ENCODE measurements around the gene PDAP1. TPM values are rescaled to one million over a fixed set of nuclear protein-coding genes. Genes with fewer than 3 reads are reported as not detected.

PDAP1 gene
- total and polyA plus RNA-seq, 2 of the 8 experiments (the other 6 are each of a cell fraction or from before 2014, with no cell fraction given), result 26.6 to 169 TPM

DNA sequence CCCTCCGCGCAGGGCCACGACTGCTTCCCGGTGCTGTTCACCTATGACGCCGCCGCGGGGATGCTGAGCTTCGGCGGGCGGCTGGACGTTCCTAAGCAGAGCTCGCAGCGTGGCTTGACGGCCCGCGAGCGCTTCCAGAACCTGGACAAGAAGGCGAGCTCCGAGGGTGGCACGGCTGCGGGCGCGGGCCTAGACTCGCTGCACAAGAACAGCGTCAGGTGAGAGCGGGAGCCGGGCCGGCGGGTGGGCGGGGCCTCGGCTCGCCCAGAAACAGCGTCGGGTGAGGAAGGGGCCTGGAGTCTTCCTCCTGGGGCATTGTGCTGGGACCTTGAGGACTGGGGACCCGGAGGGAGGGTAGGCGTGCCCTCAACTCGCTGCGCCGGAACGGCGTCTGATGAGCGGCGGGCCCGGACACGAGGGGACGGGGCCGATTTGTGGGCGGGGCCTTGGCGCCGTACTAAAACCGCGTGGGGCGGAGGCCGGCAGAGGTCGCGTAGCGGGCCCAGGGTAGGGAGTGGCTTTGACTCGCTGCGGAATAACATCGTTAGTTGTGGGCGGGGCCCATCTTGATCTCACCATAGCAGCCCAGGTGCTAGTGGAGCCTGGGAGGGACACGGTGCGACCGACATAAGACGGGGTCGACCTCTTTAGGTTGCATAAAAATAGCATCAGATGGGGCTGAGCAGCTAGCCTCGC, 15.6 kb downstream of the PDAP1 start:
- H2AFZ ChIP-seq (ENCODE audit: low read length), result peak overlapping the region; percentile 18; the same call in 1 of the 2 replicates
- peak; percentile 24 for FAIRE-seq
- peak overlapping the region; percentile 55 to 84 for H3K4me2 ChIP-seq (ENCODE audit: insufficient read depth in 1 of 2, low read depth in 2 of 2, low read length in 2 of 2)
- no peak overlapping the region for H2BK20ac ChIP-seq (ENCODE audit: low read length)
- peak overlapping the region; percentile 31 to 70 (median 62) for H3K4me3 ChIP-seq (ENCODE audit: extremely low read depth in 1 of 4, insufficient read depth in 2 of 4, low read depth in 3 of 4, low read length in 4 of 4)
- peak overlapping the region; percentile 78 for H3K27ac ChIP-seq (ENCODE audit: low read depth, low read length)
- 2% methylated on average over 53 of the region's 68 CpGs; no CpG with 5 or more reads in 1 of the 2 experiments for WGBS, 2 experiments (ENCODE audit: extremely low coverage in 1 of 2, insufficient coverage in 1 of 2, insufficient read length in 1 of 2, insufficient replicate concordance in 2 of 2, low coverage in 1 of 2, low lambda C conversion rate in 2 of 2, missing lambda C conversion rate in 1 of 2)
- no peaks in the 10 kb centered on the region for H3K79me2 ChIP-seq (ENCODE audit: control insufficient read depth in 1 of 2, insufficient read depth in 2 of 2, low read length in 2 of 2)
- H3K14ac ChIP-seq (ENCODE audit: insufficient read length), result no peak overlapping the region
- H2AK5ac ChIP-seq (ENCODE audit: low read depth, low read length), result no peak overlapping the region
- peaks cover 4% of the 10 kb centered on the region; the same call in 1 of the 2 replicates for H3K23me2 ChIP-seq (ENCODE audit: low read depth, low read length)
- no peaks in the 10 kb centered on the region for H3K27me3 ChIP-seq (replicated peaks in 1 of 4; ENCODE audit: control insufficient read depth in 3 of 4, extremely low read depth in 1 of 4, insufficient read depth in 3 of 4, low read length in 3 of 4)
- H4K5ac ChIP-seq (ENCODE audit: insufficient read length, low read depth, low read length), result peak overlapping the region; percentile 6
- peaks cover 2 to 12% (median 5%) of the 10 kb centered on the region in 4 experiments; a peak in 6 of 7 replicates for H3K4me1 ChIP-seq (replicated peaks in 1 of 4; ENCODE audit: control insufficient read depth in 3 of 4, insufficient read depth in 4 of 4, low read length in 3 of 4)
- H2BK120ac ChIP-seq (replicated peaks; ENCODE audit: low read depth, low read length), result no peak overlapping the region
- H3K56ac ChIP-seq (replicated peaks; ENCODE audit: insufficient read length, low read depth, low read length), result peak overlapping the region; percentile 82
- H3K4ac ChIP-seq (replicated peaks; ENCODE audit: insufficient read length, low read depth, low read length), result peak overlapping the region; percentile 41
- peak overlapping the region; percentile 81 for H4K8ac ChIP-seq (ENCODE audit: extremely low read depth, insufficient read depth, low read length)
- POLR2A ChIA-PET (ENCODE audit: partially characterized antibody), result interaction anchor here (0.9 to 7.9 kb wide), 17 partner anchors 10 to 224 kb away, joined by 3 to 150 read pairs (median 6); partner anchors contain the start of genes ARPC1B, BUD31, CPSF4 and PDAP1
- no peak overlapping the region for H2BK15ac ChIP-seq (ENCODE audit: low read length)
- peak overlapping the region; percentile 90 for H2BK5ac ChIP-seq (ENCODE audit: low read depth, low read length)
- no peaks in the 10 kb centered on the region for H3K9me3 ChIP-seq (ENCODE audit: insufficient read depth in 2 of 2, low read depth in 1 of 2, low read length in 1 of 2)
- H3K18ac ChIP-seq (ENCODE audit: extremely low read depth, low read length), result peak overlapping the region; percentile 85
- peaks cover 8 to 13% of the 10 kb centered on the region in 2 experiments for H4K20me1 ChIP-seq (replicated peaks in 1 of 2; ENCODE audit: control insufficient read depth in 1 of 2, insufficient read depth in 2 of 2, low read length in 2 of 2)
- H3K9ac ChIP-seq (replicated peaks in 1 of 4; ENCODE audit: extremely low read depth in 1 of 4, low read depth in 3 of 4, low read length in 3 of 4), result peak overlapping the region in 2 of 4 experiments; percentile 61 to 62; a peak in 4 of 7 replicates
- 0 out of 2 replicates have a peak overlapping the region, but pooled peaks have one; percentile 27 for H2BK12ac ChIP-seq (ENCODE audit: low read depth, low read length)
- CTCF ChIA-PET (ENCODE audit: partially characterized antibody), result interaction anchor here (1.0 to 7.1 kb wide), 9 partner anchors 14 to 88 kb away, joined by 3 to 40 read pairs (median 5); partner anchors contain the start of gene BUD31
- peak; percentile 61 to 91 for DNase-seq (ENCODE audit: low read depth in 1 of 2, low spot score in 2 of 2)
- no peaks in the 10 kb centered on the region for H3K79me1 ChIP-seq (ENCODE audit: low read depth, low read length)
- peak overlapping the region; percentile 83 for H4K91ac ChIP-seq (replicated peaks; ENCODE audit: insufficient read length, low read length)
- H3K23ac ChIP-seq (ENCODE audit: insufficient read length), result no peak overlapping the region
- peaks cover 11 to 55% (median 28%) of the 10 kb centered on the region in 4 experiments for H3K36me3 ChIP-seq (ENCODE audit: control insufficient read depth in 2 of 4, insufficient read depth in 4 of 4, low read length in 3 of 4)
- TF ChIP-seq KDM1A (IDR thresholded peaks at IDR 0.05; ENCODE audit: borderline replicate concordance, low read length) (no peak), SIN3A (conservative IDR thresholded peaks at IDR 0.05 in 1 of 2, IDR thresholded peaks at IDR 0.05 in 1 of 2; ENCODE audit: low read depth in 1 of 2, low read length in 2 of 2) (peak in 1 of 2 experiments; percentile 61; a peak in 2 of 4 replicates), GTF2F1 (IDR thresholded peaks at IDR 0.05; ENCODE audit: borderline replicate concordance, low read depth, low read length) (no peak), HDAC2 (IDR thresholded peaks at IDR 0.05; ENCODE audit: borderline replicate concordance in 1 of 2, low read depth in 2 of 2, low read length in 2 of 2) (no peak), SRF (IDR thresholded peaks at IDR 0.05; ENCODE audit: low read depth, low read length) (no peak), CBX5 (IDR thresholded peaks at IDR 0.05; ENCODE audit: low read depth, low read length) (no peak), RNF2 (IDR thresholded peaks at IDR 0.05; ENCODE audit: borderline replicate concordance, low read depth, low read length, missing control alignments, poor library complexity, severe bottlenecking) (no peak), RBBP5 (IDR thresholded peaks at IDR 0.05; ENCODE audit: borderline replicate concordance, low read depth, low read length) (0 out of 2 replicates have a peak, but pooled peaks have one; percentile 70), TAF1 (IDR thresholded peaks at IDR 0.05; ENCODE audit: low read depth, low read length) (peak; percentile 40), POLR2A (IDR thresholded peaks at IDR 0.05; ENCODE audit: control extremely low read depth in 1 of 2, low read depth in 2 of 2, low read length in 2 of 2) (peak in 1 of 2 experiments; percentile 84; a peak in 1 of 3 replicates)
